ENCODE data around the gene CAB39L.

The CAB39L gene

DNA sequence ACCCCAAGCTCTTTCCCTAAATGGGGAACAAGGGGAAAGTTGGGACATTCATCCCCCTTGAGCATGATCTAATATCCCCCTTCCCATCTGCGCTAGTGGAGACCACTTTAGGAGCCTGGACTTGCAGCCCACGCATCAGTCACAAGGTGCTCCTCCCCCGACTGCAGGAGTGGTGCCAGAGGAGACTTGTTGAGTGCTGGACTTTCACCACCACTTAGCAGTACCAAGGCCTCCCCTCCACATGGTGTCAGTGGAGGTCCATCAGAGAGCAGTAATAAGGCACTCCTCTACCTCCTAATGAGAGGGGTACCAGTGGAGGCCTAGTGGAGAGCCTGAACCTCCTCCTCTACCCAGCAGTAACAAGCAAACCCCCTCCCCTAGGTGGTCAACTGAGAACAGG, 22.5 kb downstream of the CAB39L start:
- no peaks in the 10 kb centered on the region for H3K9me3 ChIP-seq (ENCODE audit: control insufficient read depth, low read length)
- H3K4me1 ChIP-seq (ENCODE audit: control insufficient read depth, insufficient read depth, low read length, poor library complexity, severe bottlenecking) = no peaks in the 10 kb centered on the region
- peak in 2 of 3 donors; percentile 2 to 5 for DNase-seq
- H3K4me3 ChIP-seq (ENCODE audit: insufficient read depth, low read depth, low read length, poor library complexity, severe bottlenecking) = no peak overlapping the region
- H3K36me3 ChIP-seq (ENCODE audit: control insufficient read depth, insufficient read depth, low read length) = no peaks in the 10 kb centered on the region
- no peak overlapping the region for H3K27ac ChIP-seq (ENCODE audit: insufficient read depth, low read length, poor library complexity, severe bottlenecking)
- no peaks in the 10 kb centered on the region for H3K27me3 ChIP-seq (replicated peaks; ENCODE audit: control insufficient read depth, insufficient read depth, low read length, poor library complexity, severe bottlenecking)

DNA sequence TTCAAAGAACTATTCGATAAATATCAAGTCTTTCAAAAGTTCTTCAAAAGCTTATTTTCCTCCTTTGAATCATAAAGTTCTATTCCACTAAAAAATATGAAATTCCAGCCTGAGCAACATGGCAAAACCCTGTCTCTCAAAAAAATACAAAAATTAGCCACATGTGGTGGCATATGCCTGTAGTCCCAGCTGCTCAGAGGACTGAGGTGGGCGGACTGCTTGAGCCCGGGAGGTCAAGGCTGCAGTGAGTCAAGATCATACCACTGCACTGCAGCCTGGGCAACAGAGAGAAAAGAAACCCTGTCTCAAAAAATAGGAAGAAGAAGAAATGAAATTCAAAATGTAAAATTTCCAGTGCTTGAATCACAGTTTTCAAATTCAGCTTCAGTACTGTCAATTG, 24.6 kb downstream of the CAB39L start:
- Histone ChIP-seq H3K27me3 (replicated peaks; ENCODE audit: control insufficient read depth, insufficient read depth, low read length, poor library complexity, severe bottlenecking) (no peaks in the 10 kb centered on the region), H3K27ac (ENCODE audit: insufficient read depth, low read length, poor library complexity, severe bottlenecking) (no peak overlapping the region), H3K4me1 (ENCODE audit: control insufficient read depth, insufficient read depth, low read length, poor library complexity, severe bottlenecking) (no peaks in the 10 kb centered on the region), H3K4me3 (ENCODE audit: insufficient read depth, low read depth, low read length, poor library complexity, severe bottlenecking) (no peak overlapping the region), H3K9me3 (ENCODE audit: control insufficient read depth, low read length) (no peaks in the 10 kb centered on the region), H3K36me3 (ENCODE audit: control insufficient read depth, insufficient read depth, low read length) (no peaks in the 10 kb centered on the region)
- DNase-seq = no peak

DNA sequence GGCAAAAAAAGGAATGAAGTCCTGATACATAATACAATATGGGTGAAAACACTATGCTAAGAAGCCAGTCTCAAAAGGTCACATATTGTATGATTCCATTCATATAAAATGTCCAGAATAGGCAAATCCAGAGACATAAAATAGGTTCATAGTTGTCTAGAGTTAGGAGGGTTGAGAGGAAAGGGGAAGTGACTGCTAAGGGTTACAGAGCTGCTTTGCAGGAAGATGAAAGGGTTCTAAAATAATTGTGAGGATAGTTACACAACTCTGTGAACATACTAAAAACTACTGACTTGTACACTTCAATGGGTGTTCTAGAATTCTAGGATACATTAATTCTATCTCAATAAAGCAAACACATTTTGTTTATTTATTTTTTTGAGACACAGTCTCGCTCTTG, 25.7 kb downstream of the CAB39L start:
- Histone ChIP-seq H3K4me1 (ENCODE audit: control insufficient read depth, insufficient read depth, low read length, poor library complexity, severe bottlenecking) (no peaks in the 10 kb centered on the region), H3K27me3 (replicated peaks; ENCODE audit: control insufficient read depth, insufficient read depth, low read length, poor library complexity, severe bottlenecking) (no peaks in the 10 kb centered on the region), H3K27ac (ENCODE audit: insufficient read depth, low read length, poor library complexity, severe bottlenecking) (no peak overlapping the region), H3K9me3 (ENCODE audit: control insufficient read depth, low read length) (no peaks in the 10 kb centered on the region), H3K36me3 (ENCODE audit: control insufficient read depth, insufficient read depth, low read length) (no peaks in the 10 kb centered on the region), H3K4me3 (ENCODE audit: insufficient read depth, low read depth, low read length, poor library complexity, severe bottlenecking) (no peak overlapping the region)
- DNase-seq = no peak

DNA sequence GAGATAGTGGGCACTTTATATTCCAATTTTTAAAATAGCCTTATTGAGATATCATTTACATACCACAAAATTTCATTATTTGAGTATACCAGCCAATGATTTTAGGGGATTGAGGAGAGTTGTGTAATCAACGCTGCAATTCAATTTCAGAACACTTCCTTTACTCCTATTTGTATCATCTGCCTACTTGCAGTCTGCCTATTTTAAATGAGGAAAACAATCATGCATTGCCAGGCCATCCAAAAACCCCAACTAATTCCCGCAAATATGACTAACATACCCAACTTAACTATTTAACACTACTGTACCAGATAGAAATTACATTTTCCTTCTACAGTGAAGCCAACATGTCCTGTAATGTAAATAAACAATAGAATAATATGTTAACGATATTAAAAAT, 26.7 kb downstream of the CAB39L start:
- H3K4me1 ChIP-seq (ENCODE audit: control insufficient read depth, insufficient read depth, low read length, poor library complexity, severe bottlenecking) = no peaks in the 10 kb centered on the region
- H3K27ac ChIP-seq (ENCODE audit: insufficient read depth, low read length, poor library complexity, severe bottlenecking) = no peak overlapping the region
- no peaks in the 10 kb centered on the region for H3K9me3 ChIP-seq (ENCODE audit: control insufficient read depth, low read length)
- no peaks in the 10 kb centered on the region for H3K36me3 ChIP-seq (ENCODE audit: control insufficient read depth, insufficient read depth, low read length)
- no peak for DNase-seq
- no peaks in the 10 kb centered on the region for H3K27me3 ChIP-seq (replicated peaks; ENCODE audit: control insufficient read depth, insufficient read depth, low read length, poor library complexity, severe bottlenecking)
- H3K4me3 ChIP-seq (ENCODE audit: insufficient read depth, low read depth, low read length, poor library complexity, severe bottlenecking) = no peak overlapping the region

DNA sequence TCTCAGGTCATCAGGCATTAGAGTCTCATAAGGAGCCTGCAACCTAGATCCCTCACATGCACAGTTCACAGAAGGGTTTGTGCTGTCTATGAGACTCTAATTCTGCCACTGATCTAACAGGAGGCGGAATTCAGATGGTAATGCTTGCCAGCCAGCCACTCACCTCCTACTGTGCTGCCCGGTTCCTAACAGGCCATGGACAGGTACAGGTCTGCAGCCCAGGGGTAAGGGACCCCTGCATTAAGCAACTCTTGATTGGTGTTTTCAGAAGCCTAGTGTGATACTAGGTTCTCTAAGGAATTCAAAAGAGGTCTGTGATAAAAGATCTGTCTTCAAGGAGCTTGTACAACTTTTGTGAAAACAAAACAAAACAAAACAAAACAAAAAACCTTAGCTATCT, 31.1 kb downstream of the CAB39L start:
- no peak overlapping the region for H3K4me3 ChIP-seq (ENCODE audit: insufficient read depth, low read depth, low read length, poor library complexity, severe bottlenecking)
- no peaks in the 10 kb centered on the region for H3K4me1 ChIP-seq (ENCODE audit: control insufficient read depth, insufficient read depth, low read length, poor library complexity, severe bottlenecking)
- H3K9me3 ChIP-seq (ENCODE audit: control insufficient read depth, low read length) = no peaks in the 10 kb centered on the region
- no peaks in the 10 kb centered on the region for H3K36me3 ChIP-seq (ENCODE audit: control insufficient read depth, insufficient read depth, low read length)
- no peak for DNase-seq
- no peaks in the 10 kb centered on the region for H3K27me3 ChIP-seq (replicated peaks; ENCODE audit: control insufficient read depth, insufficient read depth, low read length, poor library complexity, severe bottlenecking)
- H3K27ac ChIP-seq (ENCODE audit: insufficient read depth, low read length, poor library complexity, severe bottlenecking) = no peak overlapping the region

DNA sequence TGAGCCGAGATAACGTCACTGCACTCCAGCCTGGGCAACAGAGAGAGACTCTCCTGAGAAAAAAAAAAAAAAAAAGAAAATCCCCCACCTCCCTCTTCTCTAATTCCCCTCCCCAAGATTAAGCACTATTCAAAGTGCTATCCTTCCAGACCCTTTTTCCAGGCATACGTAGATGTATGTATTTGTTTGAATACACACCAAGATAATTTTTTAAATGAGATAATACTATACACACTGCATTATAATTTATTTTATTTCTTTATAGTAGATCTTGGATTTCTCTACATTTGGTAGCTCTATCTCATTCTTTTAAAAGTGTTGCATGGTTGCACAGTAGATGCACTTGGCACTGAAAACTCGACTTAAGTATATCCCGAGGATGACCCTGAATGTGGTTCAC, 32.5 kb downstream of the CAB39L start:
- no peak for DNase-seq
- H3K4me1 ChIP-seq (ENCODE audit: control insufficient read depth, insufficient read depth, low read length, poor library complexity, severe bottlenecking) = no peaks in the 10 kb centered on the region
- no peaks in the 10 kb centered on the region for H3K27me3 ChIP-seq (replicated peaks; ENCODE audit: control insufficient read depth, insufficient read depth, low read length, poor library complexity, severe bottlenecking)
- no peaks in the 10 kb centered on the region for H3K36me3 ChIP-seq (ENCODE audit: control insufficient read depth, insufficient read depth, low read length)
- H3K27ac ChIP-seq (ENCODE audit: insufficient read depth, low read length, poor library complexity, severe bottlenecking) = no peak overlapping the region
- no peaks in the 10 kb centered on the region for H3K9me3 ChIP-seq (ENCODE audit: control insufficient read depth, low read length)
- no peak overlapping the region for H3K4me3 ChIP-seq (ENCODE audit: insufficient read depth, low read depth, low read length, poor library complexity, severe bottlenecking)

DNA sequence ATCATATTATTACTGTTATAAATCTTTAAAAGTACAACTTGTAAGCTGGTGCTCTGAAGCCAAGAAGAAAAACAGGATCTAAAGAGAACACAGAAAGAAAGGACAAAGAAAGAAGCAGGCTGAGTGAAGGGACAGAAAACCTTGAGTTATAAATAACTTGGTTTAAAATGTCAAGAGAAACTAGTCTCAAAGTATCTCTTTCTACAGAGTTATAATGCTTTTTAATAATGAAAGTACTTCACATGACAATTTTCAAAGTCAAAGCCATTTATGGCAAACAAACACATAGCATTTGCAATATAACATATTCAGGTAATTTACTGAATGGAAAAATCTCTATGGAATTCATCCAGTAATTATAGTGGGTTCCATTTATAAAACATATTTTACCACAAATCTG, 33.4 kb downstream of the CAB39L start:
- DNase-seq = no peak
- no peak overlapping the region for H3K27ac ChIP-seq (ENCODE audit: insufficient read depth, low read length, poor library complexity, severe bottlenecking)
- no peaks in the 10 kb centered on the region for H3K36me3 ChIP-seq (ENCODE audit: control insufficient read depth, insufficient read depth, low read length)
- H3K4me3 ChIP-seq (ENCODE audit: insufficient read depth, low read depth, low read length, poor library complexity, severe bottlenecking) = no peak overlapping the region
- H3K4me1 ChIP-seq (ENCODE audit: control insufficient read depth, insufficient read depth, low read length, poor library complexity, severe bottlenecking) = no peaks in the 10 kb centered on the region
- no peaks in the 10 kb centered on the region for H3K27me3 ChIP-seq (replicated peaks; ENCODE audit: control insufficient read depth, insufficient read depth, low read length, poor library complexity, severe bottlenecking)
- no peaks in the 10 kb centered on the region for H3K9me3 ChIP-seq (ENCODE audit: control insufficient read depth, low read length)

DNA sequence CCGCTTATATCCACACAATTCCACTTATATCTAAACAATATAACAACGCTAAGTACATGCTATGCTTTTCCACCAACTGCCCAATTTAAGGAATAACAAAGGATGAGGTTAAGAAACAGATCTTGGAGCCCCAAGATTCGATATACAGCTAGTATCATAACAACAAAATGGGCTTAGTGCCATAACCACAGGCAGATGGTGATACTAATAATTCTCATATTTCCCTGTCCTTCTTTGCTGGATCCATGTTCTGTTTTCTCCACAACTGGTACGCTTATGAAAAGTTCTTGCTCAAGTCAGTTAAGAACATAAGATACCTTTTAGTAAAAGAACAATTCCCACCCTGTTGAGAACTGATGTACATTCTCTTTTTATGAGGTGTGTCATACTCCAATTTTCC, 33.9 kb downstream of the CAB39L start:
- DNase-seq = no peak
- Histone ChIP-seq H3K27me3 (replicated peaks; ENCODE audit: control insufficient read depth, insufficient read depth, low read length, poor library complexity, severe bottlenecking) (no peaks in the 10 kb centered on the region), H3K27ac (ENCODE audit: insufficient read depth, low read length, poor library complexity, severe bottlenecking) (no peak overlapping the region), H3K9me3 (ENCODE audit: control insufficient read depth, low read length) (no peaks in the 10 kb centered on the region), H3K36me3 (ENCODE audit: control insufficient read depth, insufficient read depth, low read length) (no peaks in the 10 kb centered on the region), H3K4me3 (ENCODE audit: insufficient read depth, low read depth, low read length, poor library complexity, severe bottlenecking) (no peak overlapping the region), H3K4me1 (ENCODE audit: control insufficient read depth, insufficient read depth, low read length, poor library complexity, severe bottlenecking) (no peaks in the 10 kb centered on the region)

DNA sequence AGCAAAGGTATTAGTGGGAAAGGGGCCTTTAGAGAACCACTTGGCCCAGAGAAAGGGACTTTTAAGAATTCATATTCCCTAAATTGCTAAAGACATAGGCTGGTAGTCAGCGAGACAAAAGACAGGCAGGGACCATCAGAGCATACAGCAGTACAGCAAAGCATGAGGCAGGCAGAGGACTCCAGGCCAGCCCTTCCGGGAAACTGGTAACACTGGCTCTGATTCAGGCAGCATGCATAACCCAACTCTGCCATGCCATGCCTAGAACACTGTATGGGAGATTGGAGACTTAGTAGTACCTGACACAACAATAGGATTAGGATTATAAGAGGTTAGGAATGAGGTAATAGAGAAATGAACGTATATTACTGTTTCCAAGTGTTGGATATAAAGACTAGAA, 34.9 kb downstream of the CAB39L start:
- Histone ChIP-seq H3K4me3 (ENCODE audit: insufficient read depth, low read depth, low read length, poor library complexity, severe bottlenecking) (no peak overlapping the region), H3K9me3 (ENCODE audit: control insufficient read depth, low read length) (no peaks in the 10 kb centered on the region), H3K27ac (ENCODE audit: insufficient read depth, low read length, poor library complexity, severe bottlenecking) (no peak overlapping the region), H3K36me3 (ENCODE audit: control insufficient read depth, insufficient read depth, low read length) (no peaks in the 10 kb centered on the region), H3K27me3 (replicated peaks; ENCODE audit: control insufficient read depth, insufficient read depth, low read length, poor library complexity, severe bottlenecking) (no peaks in the 10 kb centered on the region), H3K4me1 (ENCODE audit: control insufficient read depth, insufficient read depth, low read length, poor library complexity, severe bottlenecking) (no peaks in the 10 kb centered on the region)
- DNase-seq = no peak

DNA sequence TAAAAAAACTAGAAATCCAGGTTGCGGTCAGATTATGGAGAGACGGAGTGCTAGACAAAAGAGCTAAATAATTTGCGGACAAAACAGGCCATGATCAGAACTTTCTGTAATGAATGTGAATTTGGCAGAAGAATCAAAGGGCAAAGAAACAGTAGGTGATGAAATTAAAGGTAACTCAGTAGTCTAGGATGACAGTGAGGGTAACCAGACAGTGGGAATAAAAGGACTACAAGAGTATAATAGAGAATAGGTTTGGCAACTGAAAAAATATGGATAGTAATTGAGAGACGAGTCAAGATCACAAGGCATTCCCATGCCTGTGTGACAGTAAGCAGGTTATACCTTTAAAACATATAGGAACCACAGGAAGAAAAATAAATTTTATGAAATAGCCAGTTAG, 35.9 kb downstream of the CAB39L start:
- H3K27me3 ChIP-seq (replicated peaks; ENCODE audit: control insufficient read depth, insufficient read depth, low read length, poor library complexity, severe bottlenecking) = no peaks in the 10 kb centered on the region
- H3K9me3 ChIP-seq (ENCODE audit: control insufficient read depth, low read length) = no peaks in the 10 kb centered on the region
- no peaks in the 10 kb centered on the region for H3K4me1 ChIP-seq (ENCODE audit: control insufficient read depth, insufficient read depth, low read length, poor library complexity, severe bottlenecking)
- no peak overlapping the region for H3K27ac ChIP-seq (ENCODE audit: insufficient read depth, low read length, poor library complexity, severe bottlenecking)
- H3K4me3 ChIP-seq (ENCODE audit: insufficient read depth, low read depth, low read length, poor library complexity, severe bottlenecking) = no peak overlapping the region
- DNase-seq = no peak
- H3K36me3 ChIP-seq (ENCODE audit: control insufficient read depth, insufficient read depth, low read length) = no peaks in the 10 kb centered on the region

DNA sequence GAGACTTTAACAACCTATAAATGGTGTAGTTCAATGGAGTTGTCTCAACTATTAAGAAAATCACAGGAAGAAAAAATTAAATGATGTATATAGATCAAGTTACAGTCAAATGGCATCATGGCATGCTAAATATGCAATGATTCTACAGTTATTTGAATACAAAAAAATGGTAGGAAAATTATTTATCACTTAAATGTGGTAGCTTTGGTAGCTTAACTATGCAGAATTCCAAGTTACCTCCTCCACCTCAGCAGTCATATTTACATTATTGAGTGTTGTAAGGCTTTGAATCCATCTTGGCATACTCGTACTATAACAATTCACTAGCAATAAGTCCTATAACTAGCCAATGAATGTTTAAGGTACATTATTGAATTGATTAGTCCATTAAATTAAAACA, 36.8 kb downstream of the CAB39L start:
- H3K4me3 ChIP-seq (ENCODE audit: insufficient read depth, low read depth, low read length, poor library complexity, severe bottlenecking) = no peak overlapping the region
- no peak for DNase-seq
- no peaks in the 10 kb centered on the region for H3K27me3 ChIP-seq (replicated peaks; ENCODE audit: control insufficient read depth, insufficient read depth, low read length, poor library complexity, severe bottlenecking)
- H3K36me3 ChIP-seq (ENCODE audit: control insufficient read depth, insufficient read depth, low read length) = no peaks in the 10 kb centered on the region
- no peaks in the 10 kb centered on the region for H3K9me3 ChIP-seq (ENCODE audit: control insufficient read depth, low read length)
- no peak overlapping the region for H3K27ac ChIP-seq (ENCODE audit: insufficient read depth, low read length, poor library complexity, severe bottlenecking)
- no peaks in the 10 kb centered on the region for H3K4me1 ChIP-seq (ENCODE audit: control insufficient read depth, insufficient read depth, low read length, poor library complexity, severe bottlenecking)

Measured in effector memory CD4-positive, alpha-beta T cell (primary cell).